HAP-1 (cell line): Measurements from ENCODE around the gene DNAJC5G.
"Not testable (repeated sequence)": the region's sequence is repeated elsewhere in the genome, so short reads cannot be mapped to it uniquely, and the experiment has no call there.

Experiments
- DNase-seq, 2 experiments: peaks; one replicate each; pipeline ENCODE4 v3.0.0-alpha.2; 2016 to 2020; ENCODE audit warnings: low spot score in 2 of 2
- H3K27me3 ChIP-seq: fragments of 250-450 bp; sonication (Bioruptor Pico); 2 replicates; pipeline ENCODE4 v1.5.1; 2020; ENCODE audit warnings: low read depth, mild to moderate bottlenecking, moderate library complexity
- H3K36me3 ChIP-seq: fragments of 250-450 bp; sonication (Bioruptor Pico); replicated peaks from 2 replicates; pipeline ENCODE4 v1.5.1; 2020; ENCODE audit warnings: mild to moderate bottlenecking
- H3K4me1 ChIP-seq: fragments of 250-450 bp; sonication (Bioruptor Pico); 2 replicates; pipeline ENCODE4 v1.5.1; 2020; ENCODE audit warnings: mild to moderate bottlenecking
- H3K4me3 ChIP-seq: fragments of 250-450 bp; sonication (Bioruptor Pico); 2 replicates; pipeline ENCODE4 v1.5.1; 2020; ENCODE audit warnings: mild to moderate bottlenecking, moderate library complexity
- H3K9me3 ChIP-seq: fragments of 250-450 bp; sonication (Bioruptor Pico); 2 replicates; pipeline ENCODE4 v1.5.1; 2020; ENCODE audit warnings: mild to moderate bottlenecking, moderate library complexity
- in situ Hi-C: fragments of 300-500 bp; cut with MboI; formaldehyde crosslinking; loops from 3 replicates; pipeline ENCODE4 v1.14.3; 2020; ENCODE audit warnings: low sequenced_read_pairs, inconsistent platforms, mixed read lengths

DNAJC5G gene

GRCh38 chr2:27262379-27263286 lies 12.6 kb upstream of the DNAJC5G start, which contains the start of gene SLC30A3:
TSS of gene SLC30A3 (minus strand) at chr2:27263047. CDS start at chr2:27262906, 141 bp downstream.
- H3K4me1 ChIP-seq: peaks cover 31% of the 10 kb centered on the region
- in situ Hi-C loops: no loop called here
- DNase-seq: peak; percentile 76 to 95
- H3K36me3 ChIP-seq: peaks cover 11% of the 10 kb centered on the region
- peak within 1 kb of the TSS; percentile 93 for H3K4me3 ChIP-seq
- H3K9me3 ChIP-seq: no peaks in the 10 kb centered on the region
- no peaks in the 10 kb centered on the region for H3K27me3 ChIP-seq

DNA sequence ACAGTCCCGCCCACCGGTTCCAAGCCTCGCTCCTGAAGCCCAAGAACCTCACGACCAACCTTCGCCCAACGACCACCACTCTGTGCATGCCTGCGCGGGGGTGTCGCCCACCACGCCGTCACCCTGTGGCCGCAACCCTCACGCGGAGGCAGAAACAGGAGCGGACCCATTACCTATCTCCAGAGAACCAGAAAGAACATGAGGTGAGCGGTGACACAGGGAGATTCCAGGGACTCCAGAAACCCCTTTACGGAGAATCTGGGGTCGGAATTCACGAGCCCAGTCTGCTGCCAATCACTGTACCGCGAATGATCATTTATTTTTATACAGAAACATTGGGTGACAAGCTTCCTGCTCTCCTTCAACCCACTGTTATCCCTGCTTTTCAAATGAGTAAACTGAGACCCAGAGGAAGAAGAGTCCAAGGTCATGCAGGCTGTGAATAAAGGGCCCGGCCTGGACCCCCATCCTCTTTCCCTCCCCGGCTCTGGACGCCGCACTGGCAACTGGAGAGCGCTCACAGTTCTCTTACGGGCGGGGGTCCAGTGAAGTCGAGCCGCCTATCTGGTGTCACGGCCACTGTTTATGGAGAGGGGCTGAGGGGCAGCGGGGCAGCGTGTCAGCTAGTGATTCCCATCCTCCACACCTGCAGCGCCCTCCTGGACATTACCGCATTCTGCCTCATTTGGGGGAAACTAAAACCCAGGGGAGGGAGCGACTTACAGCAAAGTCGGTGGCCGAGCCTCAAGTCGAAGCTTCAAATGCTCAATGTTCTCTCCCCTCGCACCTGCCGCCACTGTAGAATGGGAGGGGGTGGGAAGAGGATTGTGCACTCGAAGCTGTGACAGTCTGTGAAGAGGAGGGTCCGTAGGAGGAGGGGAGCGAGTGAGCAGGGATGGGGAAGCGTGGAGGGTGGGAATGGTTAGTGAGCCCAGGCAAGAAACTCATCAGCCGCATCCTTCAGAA lies 11.7 kb upstream of the DNAJC5G start:
- DNase-seq: no peak
- in situ Hi-C loops: no loop called here
- Histone ChIP-seq H3K36me3 (peaks cover 6% of the 10 kb centered on the region; the same call in 1 of the 2 replicates), H3K4me3 (peak overlapping the region; percentile 93), H3K9me3 (no peaks in the 10 kb centered on the region), H3K4me1 (peaks cover 31% of the 10 kb centered on the region), H3K27me3 (no peaks in the 10 kb centered on the region)

DNA sequence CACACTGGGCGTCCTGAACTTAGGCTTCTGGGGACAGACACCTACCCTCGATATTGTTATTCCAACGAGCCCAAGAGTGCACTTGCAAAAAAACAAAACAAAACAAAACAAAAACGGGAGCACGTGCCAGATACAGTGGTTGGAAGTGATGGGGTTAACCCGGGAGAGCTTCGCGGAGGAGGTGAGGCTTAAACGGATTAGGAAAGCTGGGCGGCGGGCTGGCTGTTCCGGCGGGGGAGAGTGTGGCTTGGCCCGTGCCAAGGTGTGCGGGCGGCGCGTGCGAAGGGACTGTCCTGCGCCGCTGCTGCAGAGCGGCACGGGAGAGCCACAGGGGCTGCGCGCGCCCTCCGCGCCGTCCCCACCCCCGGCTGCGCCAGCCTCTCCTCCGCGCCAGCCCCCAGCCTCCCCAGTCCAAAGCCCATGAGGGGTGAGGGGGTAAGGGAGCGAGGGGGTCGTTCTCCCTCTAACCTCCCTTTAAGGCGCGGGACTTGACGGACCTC lies 10.9 kb upstream of the DNAJC5G start:
- DNase-seq: no peak

GRCh38 chr2:27264753-27265535 lies 10.3 kb upstream of the DNAJC5G start:
- peaks cover 31% of the 10 kb centered on the region for H3K4me1 ChIP-seq
- DNase-seq: peak; percentile 81 to 89
- H3K4me3 ChIP-seq: peak overlapping the region; percentile 93
- H3K27me3 ChIP-seq: no peaks in the 10 kb centered on the region
- H3K36me3 ChIP-seq: peaks cover 6% of the 10 kb centered on the region; the same call in 1 of the 2 replicates
- H3K9me3 ChIP-seq: no peaks in the 10 kb centered on the region
- in situ Hi-C loops: no loop called here

More for the DNA sequence above, 10.9 kb upstream of the DNAJC5G start:
- Histone ChIP-seq H3K4me1 (peaks cover 31% of the 10 kb centered on the region), H3K4me3 (peak overlapping the region; percentile 93), H3K27me3 (no peaks in the 10 kb centered on the region), H3K36me3 (peaks cover 6% of the 10 kb centered on the region; the same call in 1 of the 2 replicates), H3K9me3 (no peaks in the 10 kb centered on the region)
- in situ Hi-C loops: no loop called here

DNA sequence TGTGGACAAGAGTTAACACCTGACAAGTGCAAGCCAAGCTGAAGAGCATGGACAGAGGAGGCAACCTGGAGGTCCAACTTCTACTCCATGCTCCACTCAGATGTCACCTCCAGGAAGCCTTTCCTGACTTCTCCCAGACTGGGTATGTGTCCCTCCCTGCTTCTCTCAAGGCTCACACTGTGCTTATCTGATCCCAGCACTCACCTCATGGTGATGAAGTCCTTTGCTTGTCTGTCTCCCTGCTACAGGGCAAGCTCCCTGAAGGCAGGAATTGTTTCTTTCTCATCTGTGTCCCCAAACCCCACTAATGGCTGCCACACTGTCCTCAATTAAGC lies 9.7 kb upstream of the DNAJC5G start:
- no peak overlapping the region for H3K4me3 ChIP-seq
- in situ Hi-C loops: no loop called here
- peaks cover 6% of the 10 kb centered on the region; the same call in 1 of the 2 replicates for H3K36me3 ChIP-seq
- H3K4me1 ChIP-seq: peaks cover 31% of the 10 kb centered on the region
- no peak for DNase-seq
- no peaks in the 10 kb centered on the region for H3K27me3 ChIP-seq
- no peaks in the 10 kb centered on the region for H3K9me3 ChIP-seq

DNA sequence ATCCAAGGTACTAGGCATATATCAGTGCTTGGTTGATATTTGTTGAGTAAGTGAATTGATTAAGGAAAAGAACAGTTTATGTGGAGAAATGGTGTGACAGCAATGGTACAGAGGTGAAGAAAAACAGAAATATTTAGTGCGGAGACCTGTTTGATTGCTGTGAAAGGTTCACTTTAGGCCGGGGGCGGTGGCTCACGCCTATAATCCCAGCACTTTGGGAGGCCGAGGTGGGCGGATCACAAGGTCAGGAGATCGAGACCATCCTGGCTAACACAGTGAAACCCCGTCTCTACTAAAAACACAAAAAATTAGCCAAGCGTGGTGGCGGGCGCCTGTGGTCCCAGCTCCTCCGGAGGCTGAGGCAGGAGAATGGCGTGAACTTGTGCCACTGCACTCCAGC lies 6.9 kb upstream of the DNAJC5G start:
- H3K9me3 ChIP-seq, DNase-seq, H3K27me3 ChIP-seq, in situ Hi-C loops, H3K4me3 ChIP-seq, H3K36me3 ChIP-seq: not testable (repeated sequence)
- H3K4me1 ChIP-seq: peaks cover 22% of the 10 kb centered on the region

- H3K27me3 ChIP-seq: no peaks in the 10 kb centered on the region
- no peak for DNase-seq
- no peaks in the 10 kb centered on the region for H3K9me3 ChIP-seq
- H3K4me1 ChIP-seq: peaks cover 4% of the 10 kb centered on the region
- peaks cover 3% of the 10 kb centered on the region; the same call in 1 of the 2 replicates for H3K36me3 ChIP-seq
- in situ Hi-C loops: no loop called here
- no peak overlapping the region for H3K4me3 ChIP-seq
These were observed 5.1 kb upstream of the DNAJC5G start for GRCh38 chr2:27270131-27270530.

- H3K4me3 ChIP-seq: no peak overlapping the region
- no peaks in the 10 kb centered on the region for H3K36me3 ChIP-seq
- H3K4me1 ChIP-seq: no peaks in the 10 kb centered on the region
- no peaks in the 10 kb centered on the region for H3K27me3 ChIP-seq
- DNase-seq: no peak
- in situ Hi-C loops: no loop called here
- no peaks in the 10 kb centered on the region for H3K9me3 ChIP-seq
These were observed 4.6 kb upstream of the DNAJC5G start for GRCh38 chr2:27270670-27271069.

- H3K36me3 ChIP-seq: no peaks in the 10 kb centered on the region
- H3K27me3 ChIP-seq: no peaks in the 10 kb centered on the region
- in situ Hi-C loops: no loop called here
- H3K9me3 ChIP-seq: no peaks in the 10 kb centered on the region
- no peaks in the 10 kb centered on the region for H3K4me1 ChIP-seq
- no peak overlapping the region for H3K4me3 ChIP-seq
- DNase-seq: no peak
These were observed 3.4 kb upstream of the DNAJC5G start for GRCh38 chr2:27271631-27272340.

DNA sequence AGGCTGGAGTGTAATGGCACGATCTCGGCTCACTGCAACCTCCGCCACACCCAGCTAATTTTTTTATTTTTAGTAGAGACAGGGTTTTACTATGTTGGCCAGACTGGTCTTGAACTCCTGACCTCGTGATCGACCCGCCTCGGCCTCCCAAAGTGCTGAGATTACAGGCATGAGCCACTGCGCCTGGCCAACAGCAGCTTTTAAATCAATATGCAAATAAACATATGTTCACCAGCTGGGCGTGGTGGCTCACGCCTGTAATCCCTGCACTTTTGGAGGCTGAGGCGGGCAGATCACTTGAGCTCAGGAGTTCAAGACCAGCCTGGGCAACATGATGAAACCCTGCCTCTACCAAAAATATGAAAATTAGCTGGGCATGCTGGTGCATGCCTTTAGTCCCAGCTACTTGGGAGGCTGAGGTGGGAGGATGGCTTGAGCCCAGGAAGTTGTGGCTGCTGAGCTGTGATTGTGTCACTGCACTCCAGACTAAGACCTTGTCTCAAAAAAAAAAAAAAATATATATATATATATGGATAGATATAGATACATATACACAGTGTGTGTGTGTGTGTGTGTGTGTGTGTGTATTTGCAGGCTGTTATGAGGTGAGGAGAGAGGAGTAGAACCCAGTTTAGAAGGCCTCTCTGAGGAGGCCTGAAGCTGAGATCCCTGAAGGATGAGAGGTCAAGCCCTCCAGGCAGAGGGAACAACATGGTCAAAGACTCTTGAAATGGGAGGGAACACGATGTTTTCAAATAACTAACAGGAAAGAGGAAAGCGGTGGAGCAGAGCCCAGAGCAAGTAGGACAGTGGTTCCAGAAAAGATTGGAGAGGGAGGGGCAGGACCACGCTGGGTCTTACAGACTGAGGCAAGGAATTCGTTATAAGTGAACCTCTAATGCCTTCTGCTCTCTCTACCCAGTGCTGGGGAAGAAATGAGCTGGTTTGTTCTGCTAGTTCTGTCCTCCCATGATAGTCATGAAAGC lies 2.4 kb upstream of the DNAJC5G start:
- DNase-seq, H3K4me1 ChIP-seq, in situ Hi-C loops, H3K4me3 ChIP-seq, H3K36me3 ChIP-seq, H3K27me3 ChIP-seq, H3K9me3 ChIP-seq: not testable (repeated sequence)

DNA sequence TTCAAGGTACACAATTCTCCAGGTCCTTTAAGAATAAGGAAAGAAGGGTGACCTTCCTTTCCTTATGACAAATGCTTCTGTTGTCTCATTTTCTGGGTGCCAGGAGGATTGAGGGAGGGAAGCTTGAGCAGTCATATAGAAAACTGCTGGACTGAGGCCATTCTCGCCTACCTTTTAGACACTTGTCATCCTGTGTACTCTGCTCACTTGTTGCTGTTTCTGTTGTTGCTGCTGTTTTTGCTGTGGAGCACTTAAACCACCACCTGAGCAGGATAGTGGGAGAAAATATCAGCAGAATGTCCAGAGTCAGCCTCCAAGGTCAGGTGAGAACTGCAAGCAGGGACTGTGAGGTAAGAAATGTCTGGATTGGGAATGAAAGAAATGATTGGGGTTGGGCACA lies 2.8 kb downstream of the DNAJC5G start:
- no peak overlapping the region for H3K4me3 ChIP-seq
- H3K27me3 ChIP-seq: no peaks in the 10 kb centered on the region
- no peaks in the 10 kb centered on the region for H3K9me3 ChIP-seq
- in situ Hi-C loops: no loop called here
- no peaks in the 10 kb centered on the region for H3K36me3 ChIP-seq
- peaks cover 22% of the 10 kb centered on the region for H3K4me1 ChIP-seq
- DNase-seq: no peak

- no peak overlapping the region for H3K4me3 ChIP-seq
- in situ Hi-C loops: loop anchor here (10.0 kb wide), 2 partner anchors 176 to 316 kb away; no protein-coding TSS in a partner anchor
- H3K27me3 ChIP-seq: no peaks in the 10 kb centered on the region
- H3K4me1 ChIP-seq: peaks cover 46% of the 10 kb centered on the region
- no peak for DNase-seq
- H3K9me3 ChIP-seq: no peaks in the 10 kb centered on the region
- H3K36me3 ChIP-seq: no peaks in the 10 kb centered on the region
These were observed 5.6 kb downstream of the DNAJC5G start for GRCh38 chr2:27280826-27281225.
